AG04449 (cell line): Measurements from ENCODE around the gene COL9A2.

Source experiments
- CTCF ChIA-PET: fragments of 350-600 bp; formaldehyde crosslinking; extraction: SDS; loops from one replicate; lab custom pipeline; 2021; ENCODE audit warnings: antibody characterized with exemption; lab: Yijun Ruan, JAX
- POLR2A ChIA-PET: fragments of 400-600, 350-600 bp; formaldehyde crosslinking; extraction: SDS; loops from one replicate; lab custom pipeline; 2020; ENCODE audit warnings: antibody characterized with exemption, inconsistent platforms; lab: Yijun Ruan, JAX
- DNase-seq: peaks from one replicate; pipeline ENCODE4 v3.0.0-alpha.2; 2010; ENCODE audit warnings: low read depth, low spot score
- H3K4me3 ChIP-seq: 2 replicates; pipeline ENCODE4 v1.5.1; 2011; ENCODE audit warnings: low read depth, mild to moderate bottlenecking, control low read depth, low read length
- CTCF ChIP-seq: IDR thresholded peaks from one replicate; pipeline ENCODE4 v1.5.1; 2011; ENCODE audit warnings: mild to moderate bottlenecking, moderate library complexity, low read length, control low read depth, inconsistent platforms; ENCODE audit not compliant: insufficient read depth; ENCODE audit errors: missing control alignments

Gene COL9A2

GRCh38 chr1:40307186-40307585 lies 9.9 kb downstream of the COL9A2 start:
- DNase-seq, result no peak
- TF ChIP-seq CTCF, result no peak
- CTCF ChIA-PET, result interaction anchor here (0.8 to 1.1 kb wide), 2 partner anchors 8 to 31 kb away, joined by 3 to 5 read pairs; no protein-coding TSS in a partner anchor
- no peak overlapping the region for H3K4me3 ChIP-seq
- POLR2A ChIA-PET, result no interaction called here

- no peak for DNase-seq
- POLR2A ChIA-PET, result interaction anchor here (0.8 kb wide), 1 partner anchor 10 kb away, joined by 3 read pairs; no protein-coding TSS in a partner anchor
- H3K4me3 ChIP-seq, result no peak overlapping the region
- no peak for TF ChIP-seq CTCF
- CTCF ChIA-PET, result interaction anchor here (2.0 to 4.0 kb wide), 2 partner anchors 9 to 15 kb away, joined by 5 to 27 read pairs; partner anchors contain the start of gene COL9A2
Observed at GRCh38 chr1:40306296-40306695, 10.8 kb downstream of the COL9A2 start.

GRCh38 chr1:40305871-40306270 lies 11.2 kb downstream of the COL9A2 start:
- no peak for TF ChIP-seq CTCF
- no peak for DNase-seq
- ChIA-PET CTCF (interaction anchor here (2.0 to 4.0 kb wide), 3 partner anchors 10 to 153 kb away, joined by 5 to 27 read pairs (median 10); partner anchors contain the start of gene COL9A2), POLR2A (interaction anchor here (0.8 kb wide), 1 partner anchor 11 kb away, joined by 3 read pairs; no protein-coding TSS in a partner anchor)
- no peak overlapping the region for H3K4me3 ChIP-seq

GRCh38 chr1:40305451-40305850 lies 11.6 kb downstream of the COL9A2 start:
- no peak for TF ChIP-seq CTCF
- ChIA-PET CTCF (interaction anchor here (0.8 to 4.0 kb wide), 4 partner anchors 10 to 162 kb away, joined by 4 to 27 read pairs (median 8); partner anchors contain the start of gene COL9A2), POLR2A (interaction anchor here (0.8 kb wide), 1 partner anchor 11 kb away, joined by 3 read pairs; no protein-coding TSS in a partner anchor)
- no peak for DNase-seq
- no peak overlapping the region for H3K4me3 ChIP-seq

- POLR2A ChIA-PET, result no interaction called here
- CTCF ChIA-PET, result interaction anchor here (1.4 to 4.0 kb wide), 3 partner anchors 12 to 151 kb away, joined by 3 to 27 read pairs (median 10); partner anchors contain the start of gene COL9A2
- no peak for TF ChIP-seq CTCF
- DNase-seq, result no peak
- no peak overlapping the region for H3K4me3 ChIP-seq
Observed at GRCh38 chr1:40303790-40304189, 13.3 kb downstream of the COL9A2 start.

- no peak overlapping the region for H3K4me3 ChIP-seq
- TF ChIP-seq CTCF, result no peak
- no peak for DNase-seq
- CTCF ChIA-PET, result interaction anchor here (2.5 to 4.0 kb wide), 2 partner anchors 12 to 150 kb away, joined by 10 to 27 read pairs; partner anchors contain the start of gene COL9A2
- POLR2A ChIA-PET, result no interaction called here
Observed at GRCh38 chr1:40303051-40303771, 13.9 kb downstream of the COL9A2 start.
